Measurements from ENCODE around the gene RGS14.

The RGS14 gene

GRCh38 chr5:177385720-177386119, 28.0 kb downstream of the RGS14 start:
- no peak for DNase-seq

- DNase-seq: no peak
These were observed 28.8 kb downstream of the RGS14 start for GRCh38 chr5:177386542-177386941.

GRCh38 chr5:177387405-177387804, 29.7 kb downstream of the RGS14 start:
- no peak for DNase-seq

- no peak for DNase-seq
These were observed 30.9 kb downstream of the RGS14 start for GRCh38 chr5:177388521-177389052.

GRCh38 chr5:177389241-177390169, 31.8 kb downstream of the RGS14 start:
- DNase-seq: peak; percentile 42

GRCh38 chr5:177390363-177391300, 32.9 kb downstream of the RGS14 start:
- peak; percentile 84 for DNase-seq

GRCh38 chr5:177392765-177393164, 35.0 kb downstream of the RGS14 start:
- no peak for DNase-seq

GRCh38 chr5:177393206-177393765, 35.6 kb downstream of the RGS14 start:
- DNase-seq: peak; percentile 64

- no peak for DNase-seq
These were observed 36.3 kb downstream of the RGS14 start for GRCh38 chr5:177393990-177394389.

- no peak for DNase-seq
These were observed 38.4 kb downstream of the RGS14 start for GRCh38 chr5:177396078-177396477.

- no peak for DNase-seq
These were observed 39.1 kb downstream of the RGS14 start for GRCh38 chr5:177396807-177397206.

- no peak for DNase-seq
These were observed 40.2 kb downstream of the RGS14 start for GRCh38 chr5:177397875-177398390.

- DNase-seq: no peak
These were observed 42.5 kb downstream of the RGS14 start, which contains the start of gene PFN3 for GRCh38 chr5:177399997-177400868. PFN3 (minus strand) TSS chr5:177400661; CDS start chr5:177400576, 85 bp downstream.

- DNase-seq: no peak
These were observed 44.7 kb downstream of the RGS14 start for GRCh38 chr5:177402271-177403043.

GRCh38 chr5:177403102-177403791, 45.5 kb downstream of the RGS14 start:
- DNase-seq: no peak

- DNase-seq: peak; percentile 90
These were observed 46.3 kb downstream of the RGS14 start for GRCh38 chr5:177403792-177404640.

- DNase-seq: no peak
These were observed 47.0 kb downstream of the RGS14 start for GRCh38 chr5:177404641-177405179.

- no peak for DNase-seq
These were observed 47.6 kb downstream of the RGS14 start for GRCh38 chr5:177405312-177405711.

GRCh38 chr5:177405805-177406204, 48.1 kb downstream of the RGS14 start:
- DNase-seq: peak; percentile 81

Measured in GDM1 (cell line).